ENCODE results near the gene BIRC3. TPM values are rescaled to one million over a fixed set of nuclear protein-coding genes. Genes with fewer than 3 reads are reported as not detected.

BIRC3 gene
- total RNA-seq, 1 experiment from 2014 or later: 4.8 TPM

GRCh38 chr11:102385085-102386007 lies 68.1 kb downstream of the BIRC3 start:
- no TSS peak for BruUV-seq (replicated peaks)
- H3K9me2 ChIP-seq (ENCODE audit: insufficient read depth): no peaks in the 10 kb centered on the region
- POLR2A ChIA-PET (ENCODE audit: unreplicated experiment): no interaction called here
- intact Hi-C loops (cut with micrococcal nuclease; ENCODE audit: unreplicated experiment): no loop called here
- no peak overlapping the region for H3K4me3 ChIP-seq
- H3K27ac ChIP-seq: no peak overlapping the region
- no peaks in the 10 kb centered on the region for H3K27me3 ChIP-seq (ENCODE audit: insufficient read depth, low read depth)
- H3K79me2 ChIP-seq (ENCODE audit: low read depth): no peaks in the 10 kb centered on the region
- no peak for TF ChIP-seq EZH2 (IDR thresholded peaks at IDR 0.05; ENCODE audit: low read depth)
- TF ChIP-seq, protein P1, sequence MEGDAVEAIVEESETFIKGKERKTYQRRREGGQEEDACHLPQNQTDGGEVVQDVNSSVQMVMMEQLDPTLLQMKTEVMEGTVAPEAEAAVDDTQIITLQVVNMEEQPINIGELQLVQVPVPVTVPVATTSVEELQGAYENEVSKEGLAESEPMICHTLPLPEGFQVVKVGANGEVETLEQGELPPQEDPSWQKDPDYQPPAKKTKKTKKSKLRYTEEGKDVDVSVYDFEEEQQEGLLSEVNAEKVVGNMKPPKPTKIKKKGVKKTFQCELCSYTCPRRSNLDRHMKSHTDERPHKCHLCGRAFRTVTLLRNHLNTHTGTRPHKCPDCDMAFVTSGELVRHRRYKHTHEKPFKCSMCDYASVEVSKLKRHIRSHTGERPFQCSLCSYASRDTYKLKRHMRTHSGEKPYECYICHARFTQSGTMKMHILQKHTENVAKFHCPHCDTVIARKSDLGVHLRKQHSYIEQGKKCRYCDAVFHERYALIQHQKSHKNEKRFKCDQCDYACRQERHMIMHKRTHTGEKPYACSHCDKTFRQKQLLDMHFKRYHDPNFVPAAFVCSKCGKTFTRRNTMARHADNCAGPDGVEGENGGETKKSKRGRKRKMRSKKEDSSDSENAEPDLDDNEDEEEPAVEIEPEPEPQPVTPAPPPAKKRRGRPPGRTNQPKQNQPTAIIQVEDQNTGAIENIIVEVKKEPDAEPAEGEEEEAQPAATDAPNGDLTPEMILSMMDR (conservative IDR thresholded peaks at IDR 0.05): no peak
- H3F3A ChIP-seq (ENCODE audit: insufficient read depth, low read depth): no peaks in the 10 kb centered on the region
- H3K36me3 ChIP-seq (ENCODE audit: low read depth): 0 out of 2 replicates have a peak, but pooled peaks cover 6% of the 10 kb centered on the region
- H2AFZ ChIP-seq: no peak overlapping the region
- H3K4me1 ChIP-seq (replicated peaks; ENCODE audit: insufficient read depth): no peaks in the 10 kb centered on the region
- no peaks in the 10 kb centered on the region for H3K9me3 ChIP-seq (ENCODE audit: insufficient read depth, low read depth)
- DNase-seq: no peak
- CTCF ChIA-PET: interaction anchor here (0.5 kb wide), 1 partner anchor 20 kb away, joined by 3 read pairs; no protein-coding TSS in a partner anchor
- H3K4me2 ChIP-seq: no peak overlapping the region
- no peaks in the 10 kb centered on the region for H4K20me1 ChIP-seq (ENCODE audit: insufficient read depth)

DNA sequence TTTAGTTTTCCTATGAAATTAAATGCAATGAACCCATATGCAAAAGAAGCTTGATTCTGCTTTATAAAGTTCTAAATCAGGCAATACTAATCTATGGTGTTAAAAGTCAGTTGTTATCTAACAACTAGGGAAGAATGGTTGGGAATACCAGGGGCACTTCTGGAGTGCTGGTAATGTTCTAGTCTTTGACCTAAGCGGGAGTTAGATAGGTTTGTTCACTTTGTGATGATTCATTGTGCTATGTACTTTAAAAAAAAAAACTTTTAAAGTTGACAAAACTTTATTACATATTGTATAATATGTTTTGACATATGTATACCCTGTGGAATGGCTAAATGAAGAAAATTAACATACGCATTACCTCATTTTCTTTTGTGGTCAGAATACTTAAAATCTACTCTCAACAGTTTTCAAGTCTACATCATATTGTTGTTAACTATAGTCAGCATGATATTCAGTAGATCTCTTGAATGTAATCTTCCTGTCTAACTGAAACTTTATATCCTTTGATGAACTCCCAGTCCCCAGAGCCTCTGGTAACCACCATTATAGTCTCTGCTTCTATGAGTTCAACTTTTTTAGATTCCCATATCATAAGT lies 69.0 kb downstream of the BIRC3 start:
- no peak for TF ChIP-seq EZH2 (IDR thresholded peaks at IDR 0.05; ENCODE audit: low read depth)
- TF ChIP-seq, protein P1 (conservative IDR thresholded peaks at IDR 0.05): no peak
- BruUV-seq (replicated peaks): no TSS peak
- Histone ChIP-seq H3K4me3 (no peak overlapping the region), H4K20me1 (ENCODE audit: insufficient read depth) (no peaks in the 10 kb centered on the region), H3F3A (ENCODE audit: insufficient read depth, low read depth) (no peaks in the 10 kb centered on the region), H3K36me3 (ENCODE audit: low read depth) (0 out of 2 replicates have a peak, but pooled peaks cover 6% of the 10 kb centered on the region), H3K9me2 (ENCODE audit: insufficient read depth) (no peaks in the 10 kb centered on the region), H3K27me3 (ENCODE audit: insufficient read depth, low read depth) (no peaks in the 10 kb centered on the region), H2AFZ (no peak overlapping the region), H3K4me2 (no peak overlapping the region), H3K27ac (no peak overlapping the region), H3K4me1 (replicated peaks; ENCODE audit: insufficient read depth) (no peaks in the 10 kb centered on the region), H3K79me2 (ENCODE audit: low read depth) (no peaks in the 10 kb centered on the region), H3K9me3 (ENCODE audit: insufficient read depth, low read depth) (no peaks in the 10 kb centered on the region)
- ChIA-PET CTCF (interaction anchor here (0.5 kb wide), 1 partner anchor 21 kb away, joined by 3 read pairs; no protein-coding TSS in a partner anchor), POLR2A (ENCODE audit: unreplicated experiment) (no interaction called here)
- intact Hi-C loops (cut with micrococcal nuclease; ENCODE audit: unreplicated experiment): no loop called here
- DNase-seq: no peak

- Histone ChIP-seq H4K20me1 (ENCODE audit: insufficient read depth) (no peaks in the 10 kb centered on the region), H3K9me3 (ENCODE audit: insufficient read depth, low read depth) (no peaks in the 10 kb centered on the region), H3K9me2 (ENCODE audit: insufficient read depth) (no peaks in the 10 kb centered on the region), H3K4me2 (no peak overlapping the region), H3K79me2 (ENCODE audit: low read depth) (no peaks in the 10 kb centered on the region), H2AFZ (no peak overlapping the region), H3F3A (ENCODE audit: insufficient read depth, low read depth) (no peaks in the 10 kb centered on the region), H3K27me3 (ENCODE audit: insufficient read depth, low read depth) (no peaks in the 10 kb centered on the region), H3K4me3 (no peak overlapping the region), H3K36me3 (ENCODE audit: low read depth) (0 out of 2 replicates have a peak, but pooled peaks cover 3% of the 10 kb centered on the region), H3K4me1 (replicated peaks; ENCODE audit: insufficient read depth) (no peaks in the 10 kb centered on the region), H3K27ac (no peak overlapping the region)
- ChIA-PET CTCF (no interaction called here), POLR2A (ENCODE audit: unreplicated experiment) (no interaction called here)
- no TSS peak for BruUV-seq (replicated peaks)
- DNase-seq: no peak
- TF ChIP-seq, protein P1 (conservative IDR thresholded peaks at IDR 0.05): no peak
- no peak for TF ChIP-seq EZH2 (IDR thresholded peaks at IDR 0.05; ENCODE audit: low read depth)
- intact Hi-C loops (cut with micrococcal nuclease; ENCODE audit: unreplicated experiment): no loop called here
Observed at GRCh38 chr11:102387043-102387781, 69.9 kb downstream of the BIRC3 start.
